MCF 10A (cell line): ENCODE results near the gene ZNF512. TPM values are rescaled to one million over a fixed set of nuclear protein-coding genes. Genes with fewer than 3 reads are reported as not detected.
"Not testable (repeated sequence)": the region's sequence is repeated elsewhere in the genome, so short reads cannot be mapped to it uniquely, and the experiment has no call there.

Source experiments
- BruUV-seq: library from RNA; stranded (reverse); fragments of 400-500 nt; replicated peaks from 2 replicates; lab custom pipeline; 2021; lab: Mats Ljungman, UMichigan
- CTCF ChIA-PET: fragments of 300-600 bp; sonication (Branson Sonifier 250); formaldehyde crosslinking; extraction: SDS; loops from one replicate; lab custom pipeline; 2021; ENCODE audit warnings: antibody characterized with exemption, inconsistent platforms; lab: Yijun Ruan, JAX
- POLR2A ChIA-PET: fragments of 300-600, 350-650 bp; sonication (Branson Sonifier 250); formaldehyde crosslinking; extraction: SDS; loops from one replicate; lab custom pipeline; 2020; ENCODE audit warnings: antibody characterized with exemption, inconsistent platforms; lab: Yijun Ruan, JAX
- DNase-seq: peaks from one replicate; pipeline ENCODE4 v3.0.0-alpha.2; 2018; ENCODE audit not compliant: unreplicated experiment
- H3K27ac Mint-ChIP-seq: one replicate; pipeline ENCODE4 v1.8.0; 2022; ENCODE audit warnings: mild to moderate bottlenecking, low read depth, mixed read lengths; ENCODE audit not compliant: unreplicated experiment
- H3K27me3 Mint-ChIP-seq: one replicate; pipeline ENCODE4 v1.8.0; 2022; ENCODE audit warnings: mixed read lengths; ENCODE audit not compliant: insufficient read depth, unreplicated experiment
- H3K36me3 Mint-ChIP-seq: one replicate; pipeline ENCODE4 v1.8.0; 2022; ENCODE audit warnings: mild to moderate bottlenecking, moderate library complexity, mixed read lengths; ENCODE audit not compliant: insufficient read depth, unreplicated experiment
- H3K4me1 Mint-ChIP-seq: one replicate; pipeline ENCODE4 v1.8.0; 2022; ENCODE audit warnings: mixed read lengths; ENCODE audit not compliant: insufficient read depth, unreplicated experiment
- H3K4me3 Mint-ChIP-seq: one replicate; pipeline ENCODE4 v1.8.0; 2022; ENCODE audit warnings: mild to moderate bottlenecking, moderate library complexity, mixed read lengths; ENCODE audit not compliant: unreplicated experiment
- H3K9me3 Mint-ChIP-seq: one replicate; pipeline ENCODE4 v1.8.0; 2022; ENCODE audit warnings: mixed read lengths; ENCODE audit not compliant: unreplicated experiment
- intact Hi-C: fragments of 100-400 bp; cut with micrococcal nuclease; formaldehyde crosslinking; loops from 2 replicates; pipeline ENCODE4 v1.14.1; 2022
- total RNA-seq: library from RNA; stranded (reverse); gene quantifications from 2 replicates; pipeline ENCODE4 v1.2.3, GENCODE V29; 2022
- TF ChIP-seq, protein P1 (sequence below): fragments of 200-600 bp; IDR thresholded peaks from one replicate; pipeline ENCODE4 v1.8.0; 2022; ENCODE audit warnings: antibody characterized with exemption, mild to moderate bottlenecking; ENCODE audit not compliant: unreplicated experiment

ZNF512 gene
- total RNA-seq, 1 experiment from 2014 or later, result 19.9 TPM

DNA sequence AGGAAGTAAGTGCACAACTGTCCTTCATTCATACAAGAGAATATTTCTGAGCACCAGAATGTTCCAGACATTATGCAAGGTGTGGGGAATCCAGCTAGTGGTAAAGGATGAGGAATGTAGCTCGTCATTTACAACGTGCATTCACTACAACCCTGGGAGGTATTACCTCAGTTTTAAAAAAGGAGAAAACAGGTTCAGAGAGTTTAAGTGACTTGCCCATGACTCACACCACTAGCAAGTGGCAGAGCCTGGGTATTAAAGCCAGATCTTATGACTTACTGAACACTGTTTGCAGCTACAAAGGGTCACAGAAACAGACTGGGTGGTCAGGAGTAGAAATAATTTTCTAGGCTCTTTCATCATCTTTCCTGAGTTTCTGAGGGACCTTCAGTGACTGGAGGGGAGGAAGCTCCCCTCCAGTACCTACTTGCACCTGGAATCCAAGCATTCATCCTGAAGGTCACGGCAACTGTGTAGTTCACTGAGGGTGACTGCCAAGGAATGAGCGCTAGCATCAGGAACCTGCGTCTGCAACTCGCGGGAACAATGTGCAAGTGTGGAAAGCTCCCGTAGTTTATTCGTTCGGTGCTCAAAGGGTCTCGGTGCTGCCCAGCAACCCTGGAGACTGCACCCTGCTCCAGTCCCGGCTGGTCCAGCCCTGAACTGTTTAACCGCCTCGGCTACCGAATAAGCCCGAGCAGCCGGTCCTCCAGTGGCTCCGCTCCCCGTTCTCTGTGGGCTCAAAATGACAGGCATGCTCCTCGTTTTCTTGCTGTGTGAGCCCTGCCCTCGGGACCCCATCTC is 45.3 kb downstream of the ZNF512 start:
- TF ChIP-seq, protein P1, sequence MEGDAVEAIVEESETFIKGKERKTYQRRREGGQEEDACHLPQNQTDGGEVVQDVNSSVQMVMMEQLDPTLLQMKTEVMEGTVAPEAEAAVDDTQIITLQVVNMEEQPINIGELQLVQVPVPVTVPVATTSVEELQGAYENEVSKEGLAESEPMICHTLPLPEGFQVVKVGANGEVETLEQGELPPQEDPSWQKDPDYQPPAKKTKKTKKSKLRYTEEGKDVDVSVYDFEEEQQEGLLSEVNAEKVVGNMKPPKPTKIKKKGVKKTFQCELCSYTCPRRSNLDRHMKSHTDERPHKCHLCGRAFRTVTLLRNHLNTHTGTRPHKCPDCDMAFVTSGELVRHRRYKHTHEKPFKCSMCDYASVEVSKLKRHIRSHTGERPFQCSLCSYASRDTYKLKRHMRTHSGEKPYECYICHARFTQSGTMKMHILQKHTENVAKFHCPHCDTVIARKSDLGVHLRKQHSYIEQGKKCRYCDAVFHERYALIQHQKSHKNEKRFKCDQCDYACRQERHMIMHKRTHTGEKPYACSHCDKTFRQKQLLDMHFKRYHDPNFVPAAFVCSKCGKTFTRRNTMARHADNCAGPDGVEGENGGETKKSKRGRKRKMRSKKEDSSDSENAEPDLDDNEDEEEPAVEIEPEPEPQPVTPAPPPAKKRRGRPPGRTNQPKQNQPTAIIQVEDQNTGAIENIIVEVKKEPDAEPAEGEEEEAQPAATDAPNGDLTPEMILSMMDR, result no peak
- Mint-ChIP-seq H3K4me1 (peaks cover 18% of the 10 kb centered on the region), H3K27ac (no peak overlapping the region), H3K36me3 (peaks cover 44% of the 10 kb centered on the region), H3K9me3 (no peaks in the 10 kb centered on the region), H3K27me3 (no peaks in the 10 kb centered on the region), H3K4me3 (no peak overlapping the region)
- BruUV-seq, result no TSS peak
- peak; percentile 86 for DNase-seq
- ChIA-PET POLR2A (interaction anchor here (0.6 to 4.0 kb wide), 33 partner anchors 9 to 1298 kb away, joined by 3 to 58 read pairs (median 4); partner anchors contain the start of genes EIF2B4, GTF3C2, IFT172 and MPV17), CTCF (interaction anchor here (0.6 to 2.6 kb wide), 6 partner anchors 10 to 196 kb away, joined by 3 to 9 read pairs (median 4); no protein-coding TSS in a partner anchor)
- intact Hi-C loops, result loop anchor here (2.0 to 10.0 kb wide), 3 partner anchors 139 to 223 kb away; partner anchors contain the start of genes IFT172, NRBP1 and PPM1G

DNA sequence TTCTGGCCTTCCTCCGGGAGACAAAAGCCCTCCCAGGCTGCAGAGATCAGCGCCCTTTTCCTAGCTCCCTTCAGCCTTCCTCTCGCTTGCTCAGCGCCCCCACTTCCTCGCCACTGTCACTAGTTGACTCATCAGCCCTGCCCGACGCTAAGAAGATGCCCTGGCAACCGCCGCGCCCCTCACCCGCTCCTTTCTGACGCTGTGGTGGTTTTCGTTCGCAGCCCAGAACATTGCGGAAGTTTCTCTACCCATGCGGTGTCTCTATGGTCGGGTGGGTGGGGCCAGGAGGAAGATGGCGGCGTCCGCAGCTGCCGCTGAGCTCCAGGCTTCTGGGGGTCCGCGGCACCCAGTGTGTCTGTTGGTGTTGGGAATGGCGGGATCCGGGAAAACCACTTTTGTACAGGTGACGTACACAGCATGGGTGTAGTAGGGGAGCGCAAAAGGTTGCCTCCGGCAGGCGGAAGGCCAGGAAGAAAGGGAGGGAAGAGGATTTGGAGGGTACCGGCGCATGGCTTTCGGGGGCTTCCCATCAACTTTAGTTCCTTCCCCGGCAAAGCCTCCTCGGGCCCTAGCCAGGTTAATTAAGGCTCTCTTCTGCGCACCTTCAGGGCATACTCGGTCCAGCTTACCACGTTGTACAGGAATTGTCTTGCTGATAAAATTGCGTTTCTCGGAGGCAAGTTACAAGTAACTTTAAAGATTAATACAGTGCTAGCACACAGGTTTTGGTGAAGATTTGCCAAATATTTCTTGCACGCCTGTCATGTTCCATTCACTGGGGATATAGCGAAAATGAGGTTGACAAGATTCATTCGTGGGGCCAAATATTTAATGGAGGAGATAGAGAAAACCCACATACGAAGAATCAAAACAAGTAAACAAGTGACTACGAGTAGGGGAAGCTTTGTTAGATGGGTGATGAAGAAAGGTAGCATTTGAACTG is 46.2 kb downstream of the ZNF512 start, which contains the start of the genes CCDC121 and GPN1:
CCDC121 (minus strand) TSS at position 246 of the 943 bp plus-strand sequence. CDS start 1,213 bp downstream, outside the sequence.
GPN1 (plus strand) TSS at position 284 of the 943 bp plus-strand sequence; CDS start at position 293, 9 bp downstream.
- peaks cover 45% of the 10 kb centered on the region for H3K36me3 Mint-ChIP-seq
- no peak within 1 kb of the TSS for H3K27ac Mint-ChIP-seq
- no peaks in the 10 kb centered on the region for H3K9me3 Mint-ChIP-seq
- ChIA-PET POLR2A (interaction anchor here (0.6 to 4.0 kb wide), 27 partner anchors 8 to 1299 kb away, joined by 3 to 58 read pairs (median 5); partner anchors contain the start of genes EIF2B4, GTF3C2, MPV17 and NRBP1), CTCF (interaction anchor here (0.5 to 2.6 kb wide), 8 partner anchors 9 to 817 kb away, joined by 3 to 9 read pairs (median 3); no protein-coding TSS in a partner anchor)
- DNase-seq, result peak; percentile 90
- intact Hi-C loops, result loop anchor here (2.0 to 10.0 kb wide), 3 partner anchors 140 to 224 kb away; partner anchors contain the start of genes IFT172, NRBP1 and PPM1G
- H3K4me3 Mint-ChIP-seq, result no peak within 1 kb of the TSS
- TF ChIP-seq, protein P1, result no peak
- TSS peak; percentile 29 for BruUV-seq
- H3K27me3 Mint-ChIP-seq, result no peaks in the 10 kb centered on the region
- peaks cover 17% of the 10 kb centered on the region for H3K4me1 Mint-ChIP-seq

DNA sequence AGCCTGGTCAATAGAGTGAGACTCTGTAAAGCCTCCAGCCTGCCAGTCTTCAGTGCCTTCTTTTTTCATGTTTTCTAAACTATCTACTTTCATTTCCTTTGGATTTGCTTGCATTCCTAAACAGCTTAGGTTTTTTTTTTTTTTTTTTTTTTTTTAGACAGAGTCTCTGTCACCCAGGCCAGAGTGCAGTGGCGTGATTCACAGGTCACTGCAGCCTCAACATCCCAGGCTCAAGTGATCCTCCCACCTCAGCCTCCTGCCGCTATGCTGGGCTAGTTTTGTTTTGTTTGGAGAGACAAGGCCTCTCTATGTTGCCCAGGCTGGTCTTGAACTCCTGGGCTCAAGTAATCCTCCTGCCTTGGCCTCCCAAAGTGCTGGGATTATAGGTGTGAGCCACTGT is 47.4 kb downstream of the ZNF512 start:
- H3K27me3 Mint-ChIP-seq, BruUV-seq, intact Hi-C loops, H3K9me3 Mint-ChIP-seq, H3K4me3 Mint-ChIP-seq, DNase-seq, H3K27ac Mint-ChIP-seq, CTCF ChIA-PET: not testable (repeated sequence)
- peaks cover 17% of the 10 kb centered on the region for H3K4me1 Mint-ChIP-seq
- H3K36me3 Mint-ChIP-seq, result peaks cover 51% of the 10 kb centered on the region
- POLR2A ChIA-PET, result interaction anchor here (1.5 kb wide), 2 partner anchors 20 to 38 kb away, joined by 3 read pairs; no protein-coding TSS in a partner anchor

DNA sequence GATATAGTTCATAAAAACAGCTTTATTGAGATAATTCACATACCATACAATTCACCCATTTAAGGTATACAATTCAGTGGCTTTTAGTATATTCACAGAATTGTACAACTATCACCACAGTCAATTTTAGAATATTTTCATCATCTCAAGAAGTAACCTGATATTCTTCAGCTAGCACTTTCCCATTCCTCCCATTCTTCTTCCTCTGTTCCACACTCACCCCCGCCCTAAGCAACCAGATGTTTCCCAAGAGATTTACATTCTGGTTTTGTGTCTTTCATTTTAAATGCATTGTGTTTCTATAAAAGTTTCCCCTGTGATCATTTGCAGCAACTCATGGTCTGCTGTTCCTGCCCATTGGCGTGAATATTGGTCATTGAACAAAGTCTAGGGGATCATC is 51.4 kb downstream of the ZNF512 start:
- H3K27ac Mint-ChIP-seq, result peak overlapping the region; percentile 78
- TF ChIP-seq, protein P1, result no peak
- no peaks in the 10 kb centered on the region for H3K9me3 Mint-ChIP-seq
- H3K4me1 Mint-ChIP-seq, result no peaks in the 10 kb centered on the region
- ChIA-PET POLR2A (interaction anchor here (0.7 kb wide), 1 partner anchor 227 kb away, joined by 3 read pairs; no protein-coding TSS in a partner anchor), CTCF (interaction anchor here (0.6 kb wide), 1 partner anchor 842 kb away, joined by 5 read pairs; no protein-coding TSS in a partner anchor)
- no TSS peak for BruUV-seq
- peaks cover 72% of the 10 kb centered on the region for H3K36me3 Mint-ChIP-seq
- intact Hi-C loops, result no loop called here
- DNase-seq, result no peak
- H3K4me3 Mint-ChIP-seq, result no peak overlapping the region
- no peaks in the 10 kb centered on the region for H3K27me3 Mint-ChIP-seq
